ENCODE data around the gene CD151.

DNA sequence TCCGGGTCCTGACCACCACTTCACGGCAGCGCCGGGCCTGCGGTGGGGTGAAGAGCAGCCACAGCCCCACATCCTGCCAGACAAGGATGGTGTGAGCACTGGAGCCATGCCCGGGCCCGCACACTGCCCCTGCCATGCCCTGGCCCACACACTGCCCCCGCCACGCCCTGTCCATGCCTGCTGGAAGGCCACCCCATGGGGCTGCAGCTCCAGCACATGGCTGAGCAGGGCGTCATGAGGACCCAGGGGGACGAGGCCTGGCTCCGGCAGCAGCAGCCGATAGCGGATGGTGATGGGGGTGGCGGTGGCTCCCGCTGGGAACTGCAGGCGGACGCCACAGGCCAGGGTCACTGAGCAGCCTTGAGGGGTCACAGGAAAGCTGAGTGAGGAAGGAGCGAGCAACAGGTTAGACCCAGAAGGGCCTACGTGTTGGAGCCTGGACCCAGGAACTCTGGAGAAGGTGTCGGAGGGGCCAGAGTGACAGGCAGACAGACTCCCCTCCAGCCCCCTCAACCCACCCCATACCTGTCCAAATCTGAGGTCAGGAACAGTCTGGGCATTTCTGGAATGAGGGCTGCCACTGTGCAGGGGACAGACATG lies 30.6 kb upstream of the CD151 start:
- TF ChIP-seq POLR2AphosphoS5 (IDR thresholded peaks at IDR 0.05; ENCODE audit: low read depth, low read length) (no peak), SIN3A (IDR thresholded peaks at IDR 0.05; ENCODE audit: borderline replicate concordance, insufficient read depth, low read length) (no peak), TAF1 (IDR thresholded peaks at IDR 0.05; ENCODE audit: borderline replicate concordance, insufficient read depth, low read length) (no peak), FOXP2 (optimal IDR thresholded peaks at IDR 0.05; ENCODE audit: borderline replicate concordance, extremely low read depth, extremely low read length, insufficient read depth) (no peak)
- TF ChIP-seq, protein P1, sequence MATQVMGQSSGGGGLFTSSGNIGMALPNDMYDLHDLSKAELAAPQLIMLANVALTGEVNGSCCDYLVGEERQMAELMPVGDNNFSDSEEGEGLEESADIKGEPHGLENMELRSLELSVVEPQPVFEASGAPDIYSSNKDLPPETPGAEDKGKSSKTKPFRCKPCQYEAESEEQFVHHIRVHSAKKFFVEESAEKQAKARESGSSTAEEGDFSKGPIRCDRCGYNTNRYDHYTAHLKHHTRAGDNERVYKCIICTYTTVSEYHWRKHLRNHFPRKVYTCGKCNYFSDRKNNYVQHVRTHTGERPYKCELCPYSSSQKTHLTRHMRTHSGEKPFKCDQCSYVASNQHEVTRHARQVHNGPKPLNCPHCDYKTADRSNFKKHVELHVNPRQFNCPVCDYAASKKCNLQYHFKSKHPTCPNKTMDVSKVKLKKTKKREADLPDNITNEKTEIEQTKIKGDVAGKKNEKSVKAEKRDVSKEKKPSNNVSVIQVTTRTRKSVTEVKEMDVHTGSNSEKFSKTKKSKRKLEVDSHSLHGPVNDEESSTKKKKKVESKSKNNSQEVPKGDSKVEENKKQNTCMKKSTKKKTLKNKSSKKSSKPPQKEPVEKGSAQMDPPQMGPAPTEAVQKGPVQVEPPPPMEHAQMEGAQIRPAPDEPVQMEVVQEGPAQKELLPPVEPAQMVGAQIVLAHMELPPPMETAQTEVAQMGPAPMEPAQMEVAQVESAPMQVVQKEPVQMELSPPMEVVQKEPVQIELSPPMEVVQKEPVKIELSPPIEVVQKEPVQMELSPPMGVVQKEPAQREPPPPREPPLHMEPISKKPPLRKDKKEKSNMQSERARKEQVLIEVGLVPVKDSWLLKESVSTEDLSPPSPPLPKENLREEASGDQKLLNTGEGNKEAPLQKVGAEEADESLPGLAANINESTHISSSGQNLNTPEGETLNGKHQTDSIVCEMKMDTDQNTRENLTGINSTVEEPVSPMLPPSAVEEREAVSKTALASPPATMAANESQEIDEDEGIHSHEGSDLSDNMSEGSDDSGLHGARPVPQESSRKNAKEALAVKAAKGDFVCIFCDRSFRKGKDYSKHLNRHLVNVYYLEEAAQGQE (IDR thresholded peaks at IDR 0.05; ENCODE audit: insufficient read depth in 1 of 2, low read depth in 2 of 2, low read length in 2 of 2): no peak

Data from PFSK-1 (cell line).